ENCODE results near the gene S1PR4.
A peak's percentile ranks its signal among the peaks of the same experiment; 100 is the strongest.

The S1PR4 gene

DNA sequence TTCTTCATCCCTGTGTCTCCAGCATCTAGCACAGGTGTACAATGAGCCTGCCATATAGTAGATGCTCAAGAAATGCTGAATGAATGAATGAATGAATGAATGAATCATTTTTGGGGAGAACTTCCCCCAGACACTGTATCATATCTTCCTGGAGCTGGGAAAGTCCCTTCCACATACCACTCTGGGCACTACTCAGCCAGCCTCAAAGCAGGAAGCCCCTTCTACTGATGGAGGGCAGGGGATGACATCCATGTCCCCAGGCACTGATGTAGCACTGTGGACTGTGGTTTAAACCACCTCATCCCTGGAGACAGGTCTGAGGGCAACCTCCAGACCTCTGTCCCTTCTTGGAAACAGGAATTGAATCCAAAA, 37.9 kb upstream of the S1PR4 start:
- Histone ChIP-seq H3K4me1 (ENCODE audit: control insufficient read depth in 2 of 2, insufficient read depth in 2 of 2, low read length in 2 of 2) (peaks cover 5 to 8% of the 10 kb centered on the region in 2 donors), H3K27me3 (ENCODE audit: control insufficient read depth in 2 of 2, insufficient read depth in 2 of 2, low read length in 2 of 2) (no peaks in the 10 kb centered on the region), H3K27ac (ENCODE audit: low read depth in 2 of 2, low read length in 2 of 2) (no peak overlapping the region), H3K9ac (ENCODE audit: low read depth in 1 of 2, low read length in 2 of 2) (no peak overlapping the region), H3K36me3 (ENCODE audit: control insufficient read depth in 2 of 2, insufficient read depth in 2 of 2, low read length in 2 of 2) (no peaks in the 10 kb centered on the region), H3K9me3 (ENCODE audit: control insufficient read depth in 2 of 2, low read length in 2 of 2) (no peaks in the 10 kb centered on the region), H3K4me3 (ENCODE audit: low read length in 2 of 2) (no peak overlapping the region)

DNA sequence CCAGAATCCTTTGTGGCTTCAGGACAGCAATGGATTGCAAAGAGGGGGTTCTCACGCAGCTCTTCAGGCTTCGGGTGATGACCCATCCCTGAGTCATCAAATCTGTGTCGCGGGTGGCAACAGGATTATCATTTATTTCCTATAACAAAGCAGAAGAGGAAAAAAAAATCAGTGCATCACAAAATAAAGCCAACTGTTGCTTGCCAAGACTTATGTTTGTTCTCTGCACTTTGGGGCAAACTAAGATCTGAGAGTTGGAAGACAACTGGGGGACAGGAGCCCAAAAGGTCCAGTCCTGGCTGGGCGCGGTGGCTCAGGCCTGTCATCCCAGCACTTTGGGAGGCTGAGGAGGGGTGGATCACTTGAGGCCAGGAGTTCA, 36.3 kb upstream of the S1PR4 start:
- Histone ChIP-seq H3K27ac (ENCODE audit: low read depth in 2 of 2, low read length in 2 of 2) (peak overlapping the region; percentile 34 to 77), H3K27me3 (ENCODE audit: control insufficient read depth in 2 of 2, insufficient read depth in 2 of 2, low read length in 2 of 2) (no peaks in the 10 kb centered on the region), H3K36me3 (ENCODE audit: control insufficient read depth in 2 of 2, insufficient read depth in 2 of 2, low read length in 2 of 2) (no peaks in the 10 kb centered on the region), H3K4me1 (ENCODE audit: control insufficient read depth in 2 of 2, insufficient read depth in 2 of 2, low read length in 2 of 2) (peaks cover 5 to 8% of the 10 kb centered on the region in 2 donors), H3K9me3 (ENCODE audit: control insufficient read depth in 2 of 2, low read length in 2 of 2) (no peaks in the 10 kb centered on the region), H3K9ac (ENCODE audit: low read depth in 1 of 2, low read length in 2 of 2) (no peak overlapping the region), H3K4me3 (ENCODE audit: low read length in 2 of 2) (no peak overlapping the region)

DNA sequence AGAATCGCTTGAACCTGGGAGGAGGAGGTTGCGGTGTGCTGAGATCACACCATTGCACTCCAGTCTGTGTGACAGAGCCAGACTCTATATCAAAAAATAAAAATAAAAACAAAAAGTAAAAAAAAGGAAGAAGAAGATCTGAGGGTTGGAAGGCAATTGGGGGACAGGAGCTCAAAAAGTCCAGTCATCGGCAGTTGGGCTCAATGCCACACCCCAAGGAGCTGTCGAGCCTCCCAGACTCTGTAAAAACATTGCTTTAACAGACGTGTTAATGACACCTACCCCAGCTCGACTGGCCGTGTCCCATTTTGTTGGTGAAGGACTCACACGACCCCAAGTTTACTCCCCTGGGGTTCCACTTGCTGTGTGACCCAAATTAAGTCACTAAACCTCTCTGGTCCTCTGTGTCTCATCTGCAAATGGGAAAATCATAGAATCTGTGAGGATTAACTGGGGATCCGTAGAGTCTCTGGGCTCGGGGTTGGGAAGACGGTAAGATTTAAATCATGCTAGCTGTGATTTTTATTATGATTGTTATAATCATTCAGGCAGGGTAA, 35.7 kb upstream of the S1PR4 start:
- no peak overlapping the region for H3K27ac ChIP-seq (ENCODE audit: low read depth in 2 of 2, low read length in 2 of 2)
- no peaks in the 10 kb centered on the region for H3K27me3 ChIP-seq (ENCODE audit: control insufficient read depth in 2 of 2, insufficient read depth in 2 of 2, low read length in 2 of 2)
- H3K36me3 ChIP-seq (ENCODE audit: control insufficient read depth in 2 of 2, insufficient read depth in 2 of 2, low read length in 2 of 2) = no peaks in the 10 kb centered on the region
- H3K9me3 ChIP-seq (ENCODE audit: control insufficient read depth in 2 of 2, low read length in 2 of 2) = no peaks in the 10 kb centered on the region
- H3K4me3 ChIP-seq (ENCODE audit: low read length in 2 of 2) = no peak overlapping the region
- no peak overlapping the region for H3K9ac ChIP-seq (ENCODE audit: low read depth in 1 of 2, low read length in 2 of 2)
- H3K4me1 ChIP-seq (ENCODE audit: control insufficient read depth in 2 of 2, insufficient read depth in 2 of 2, low read length in 2 of 2) = peaks cover 5 to 8% of the 10 kb centered on the region in 2 donors

GRCh38 chr19:3145909-3146676, 32.5 kb upstream of the S1PR4 start:
- no peaks in the 10 kb centered on the region for H3K27me3 ChIP-seq (ENCODE audit: control insufficient read depth in 2 of 2, insufficient read depth in 2 of 2, low read length in 2 of 2)
- no peak overlapping the region for H3K4me3 ChIP-seq (ENCODE audit: low read length in 2 of 2)
- no peak overlapping the region for H3K27ac ChIP-seq (ENCODE audit: low read depth in 2 of 2, low read length in 2 of 2)
- H3K36me3 ChIP-seq (ENCODE audit: control insufficient read depth in 2 of 2, insufficient read depth in 2 of 2, low read length in 2 of 2) = peaks cover 0 to 2% of the 10 kb centered on the region in 2 donors
- H3K4me1 ChIP-seq (ENCODE audit: control insufficient read depth in 2 of 2, insufficient read depth in 2 of 2, low read length in 2 of 2) = peaks cover 5 to 8% of the 10 kb centered on the region in 2 donors
- no peak overlapping the region for H3K9ac ChIP-seq (ENCODE audit: low read depth in 1 of 2, low read length in 2 of 2)
- no peaks in the 10 kb centered on the region for H3K9me3 ChIP-seq (ENCODE audit: control insufficient read depth in 2 of 2, low read length in 2 of 2)

DNA sequence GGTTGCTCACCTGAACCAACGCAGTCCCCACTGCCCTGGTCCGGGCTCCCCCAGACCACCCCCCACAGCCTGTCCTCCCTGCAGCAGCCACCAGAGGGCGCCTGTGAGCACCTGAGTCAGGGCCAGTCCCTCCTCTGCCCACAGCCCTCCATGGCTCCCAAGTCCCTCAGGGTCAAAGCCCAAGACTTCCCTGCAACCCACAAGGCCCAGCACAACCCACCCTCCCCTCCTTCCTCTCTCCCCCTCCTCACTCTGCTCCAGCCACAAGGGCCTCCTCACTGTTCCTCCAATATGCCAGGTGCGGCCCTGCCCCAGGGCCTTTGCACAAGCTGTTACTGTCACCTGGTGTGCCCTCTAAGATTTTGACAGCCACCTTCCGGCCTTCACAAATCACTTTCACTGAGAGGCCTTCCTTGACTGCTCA, 31.9 kb upstream of the S1PR4 start:
- Histone ChIP-seq H3K4me3 (ENCODE audit: low read length in 2 of 2) (no peak overlapping the region), H3K9ac (ENCODE audit: low read depth in 1 of 2, low read length in 2 of 2) (no peak overlapping the region), H3K27me3 (ENCODE audit: control insufficient read depth in 2 of 2, insufficient read depth in 2 of 2, low read length in 2 of 2) (no peaks in the 10 kb centered on the region), H3K9me3 (ENCODE audit: control insufficient read depth in 2 of 2, low read length in 2 of 2) (no peaks in the 10 kb centered on the region), H3K4me1 (ENCODE audit: control insufficient read depth in 2 of 2, insufficient read depth in 2 of 2, low read length in 2 of 2) (peaks cover 3 to 7% of the 10 kb centered on the region in 2 donors), H3K27ac (ENCODE audit: low read depth in 2 of 2, low read length in 2 of 2) (no peak overlapping the region), H3K36me3 (ENCODE audit: control insufficient read depth in 2 of 2, insufficient read depth in 2 of 2, low read length in 2 of 2) (peaks cover 0 to 2% of the 10 kb centered on the region in 2 donors)

GRCh38 chr19:3148503-3148902, 30.1 kb upstream of the S1PR4 start:
- no peak overlapping the region for H3K27ac ChIP-seq (ENCODE audit: low read depth in 2 of 2, low read length in 2 of 2)
- no peaks in the 10 kb centered on the region for H3K9me3 ChIP-seq (ENCODE audit: control insufficient read depth in 2 of 2, low read length in 2 of 2)
- no peak overlapping the region for H3K9ac ChIP-seq (ENCODE audit: low read depth in 1 of 2, low read length in 2 of 2)
- H3K27me3 ChIP-seq (ENCODE audit: control insufficient read depth in 2 of 2, insufficient read depth in 2 of 2, low read length in 2 of 2) = no peaks in the 10 kb centered on the region
- H3K4me3 ChIP-seq (ENCODE audit: low read length in 2 of 2) = no peak overlapping the region
- H3K4me1 ChIP-seq (ENCODE audit: control insufficient read depth in 2 of 2, insufficient read depth in 2 of 2, low read length in 2 of 2) = no peaks in the 10 kb centered on the region
- peaks cover 0 to 2% of the 10 kb centered on the region in 2 donors for H3K36me3 ChIP-seq (ENCODE audit: control insufficient read depth in 2 of 2, insufficient read depth in 2 of 2, low read length in 2 of 2)

DNA sequence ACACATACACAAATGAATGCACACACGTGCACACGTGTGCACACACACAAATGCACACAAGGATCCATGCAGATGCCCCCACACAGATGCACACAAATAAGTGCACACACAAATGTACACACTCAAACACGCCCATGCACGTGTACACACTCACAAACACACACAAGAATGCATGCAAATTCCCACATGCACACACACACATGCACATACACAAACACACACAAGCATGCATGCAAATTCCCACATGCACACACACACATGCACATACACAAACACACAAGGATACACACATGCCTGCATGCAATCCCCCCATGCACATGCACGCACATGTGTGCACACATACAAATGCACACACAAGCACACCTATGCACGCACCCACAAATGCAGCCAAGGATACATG, 29.5 kb upstream of the S1PR4 start:
- Histone ChIP-seq H3K4me3 (ENCODE audit: low read length in 2 of 2) (no peak overlapping the region), H3K27ac (ENCODE audit: low read depth in 2 of 2, low read length in 2 of 2) (no peak overlapping the region), H3K36me3 (ENCODE audit: control insufficient read depth in 2 of 2, insufficient read depth in 2 of 2, low read length in 2 of 2) (peaks cover 0 to 2% of the 10 kb centered on the region in 2 donors), H3K4me1 (ENCODE audit: control insufficient read depth in 2 of 2, insufficient read depth in 2 of 2, low read length in 2 of 2) (no peaks in the 10 kb centered on the region), H3K27me3 (ENCODE audit: control insufficient read depth in 2 of 2, insufficient read depth in 2 of 2, low read length in 2 of 2) (no peaks in the 10 kb centered on the region), H3K9ac (ENCODE audit: low read depth in 1 of 2, low read length in 2 of 2) (no peak overlapping the region), H3K9me3 (ENCODE audit: control insufficient read depth in 2 of 2, low read length in 2 of 2) (no peaks in the 10 kb centered on the region)

DNA sequence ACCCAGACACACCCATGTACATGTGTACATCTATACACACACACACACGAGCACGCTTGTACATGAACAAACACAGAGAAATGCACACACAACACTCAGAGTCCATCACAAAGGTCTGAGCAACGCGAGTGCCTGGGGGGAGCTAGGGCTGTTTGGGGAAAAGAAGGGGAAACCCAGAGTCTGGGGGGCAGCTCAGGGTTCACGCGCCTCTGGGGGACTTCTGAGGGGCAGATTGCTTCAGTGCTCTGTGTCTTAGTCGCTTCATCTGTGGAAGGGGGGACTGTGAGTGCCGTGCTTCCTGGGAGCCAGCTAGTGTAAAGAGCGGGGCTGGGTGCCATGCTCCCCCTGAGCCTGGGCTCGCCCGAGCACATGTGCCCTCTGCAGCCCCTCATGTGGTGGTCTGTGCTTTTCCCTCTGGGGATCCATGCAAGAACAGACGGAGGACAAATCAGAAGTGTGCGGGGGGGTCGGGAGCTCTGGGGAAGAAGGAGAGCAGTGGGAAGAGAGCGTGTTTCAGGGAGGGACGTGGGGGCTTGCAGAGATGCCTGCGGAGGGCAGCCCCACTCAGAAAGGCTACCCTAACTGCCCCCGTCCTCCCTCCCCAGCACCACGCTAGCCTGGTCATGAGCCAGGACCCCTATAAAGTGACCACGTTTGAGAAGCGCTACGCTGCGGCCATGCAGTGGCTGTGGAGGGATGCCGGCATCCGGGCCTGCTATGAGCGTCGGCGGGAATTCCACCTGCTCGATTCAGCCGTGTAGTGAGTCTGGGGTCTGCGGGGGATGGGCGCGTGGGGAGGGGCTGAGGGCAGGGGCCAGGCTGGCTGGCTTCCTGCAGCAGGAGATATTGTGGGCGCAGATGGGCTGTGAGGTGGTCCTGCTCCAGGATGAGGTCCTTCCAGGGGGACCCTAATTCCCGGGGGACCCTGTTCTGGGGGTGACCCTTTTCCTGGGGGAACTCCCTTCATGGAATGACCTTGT, 28.8 kb upstream of the S1PR4 start:
- H3K9me3 ChIP-seq (ENCODE audit: control insufficient read depth in 2 of 2, low read length in 2 of 2) = no peaks in the 10 kb centered on the region
- no peaks in the 10 kb centered on the region for H3K4me1 ChIP-seq (ENCODE audit: control insufficient read depth in 2 of 2, insufficient read depth in 2 of 2, low read length in 2 of 2)
- H3K9ac ChIP-seq (ENCODE audit: low read depth in 1 of 2, low read length in 2 of 2) = no peak overlapping the region
- no peak overlapping the region for H3K27ac ChIP-seq (ENCODE audit: low read depth in 2 of 2, low read length in 2 of 2)
- no peak overlapping the region for H3K4me3 ChIP-seq (ENCODE audit: low read length in 2 of 2)
- H3K27me3 ChIP-seq (ENCODE audit: control insufficient read depth in 2 of 2, insufficient read depth in 2 of 2, low read length in 2 of 2) = no peaks in the 10 kb centered on the region
- peaks cover 0 to 2% of the 10 kb centered on the region in 2 donors for H3K36me3 ChIP-seq (ENCODE audit: control insufficient read depth in 2 of 2, insufficient read depth in 2 of 2, low read length in 2 of 2)

- Histone ChIP-seq H3K27me3 (ENCODE audit: control insufficient read depth in 2 of 2, insufficient read depth in 2 of 2, low read length in 2 of 2) (no peaks in the 10 kb centered on the region), H3K36me3 (ENCODE audit: control insufficient read depth in 2 of 2, insufficient read depth in 2 of 2, low read length in 2 of 2) (peaks cover 0 to 2% of the 10 kb centered on the region in 2 donors), H3K9me3 (ENCODE audit: control insufficient read depth in 2 of 2, low read length in 2 of 2) (no peaks in the 10 kb centered on the region), H3K27ac (ENCODE audit: low read depth in 2 of 2, low read length in 2 of 2) (no peak overlapping the region), H3K4me3 (ENCODE audit: low read length in 2 of 2) (no peak overlapping the region), H3K9ac (ENCODE audit: low read depth in 1 of 2, low read length in 2 of 2) (no peak overlapping the region), H3K4me1 (ENCODE audit: control insufficient read depth in 2 of 2, insufficient read depth in 2 of 2, low read length in 2 of 2) (no peaks in the 10 kb centered on the region)
Measured at GRCh38 chr19:3150739-3151329, 27.7 kb upstream of the S1PR4 start.

Measured in mucosa of rectum (tissue), 2 donors.